RCC 7860 (cell line): ENCODE measurements around the gene SCO2.
A peak's percentile ranks its signal among the peaks of the same experiment; 100 is the strongest.

ENCODE experiments used
- DNase-seq: peaks from one replicate; pipeline ENCODE4 v3.0.0-alpha.2; 2015; ENCODE audit warnings: low spot score
- FAIRE-seq: peaks from 2 replicates; lab custom pipeline; 2012; peaks lifted over from hg19 to GRCh38; lab: Jason Lieb, UNC

Gene SCO2

GRCh38 chr22:50482107-50483074 is 43.0 kb downstream of the SCO2 start:
- FAIRE-seq (no peak), DNase-seq (no peak)

- no peak for FAIRE-seq
- no peak for DNase-seq
Observed at GRCh38 chr22:50481440-50482106, 43.8 kb downstream of the SCO2 start, which contains the start of gene ADM2. Gene ADM2 (plus strand): TSS chr22:50481543. CDS start chr22:50481848, 305 bp downstream.

DNA sequence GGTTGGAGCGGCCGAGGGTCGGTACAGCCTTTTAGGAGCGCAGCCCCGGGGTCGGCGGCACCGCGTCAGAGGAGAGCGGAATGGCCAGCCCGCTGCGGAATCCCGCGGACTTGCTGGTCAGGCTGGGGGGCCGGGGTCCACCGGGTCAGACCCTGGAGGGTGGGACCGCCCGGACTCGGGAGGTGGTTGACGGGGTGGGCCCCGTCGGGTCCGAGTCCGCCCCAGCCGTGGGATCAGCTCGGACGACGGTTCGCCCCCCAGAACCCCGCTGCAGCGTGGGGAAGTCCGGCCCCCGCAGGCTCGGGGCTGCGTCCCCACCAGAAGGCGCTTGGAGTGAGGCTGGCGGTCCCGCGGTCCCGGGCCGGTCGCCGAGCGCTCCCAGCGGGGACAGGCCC is 44.4 kb downstream of the SCO2 start:
- FAIRE-seq (no peak), DNase-seq (no peak)

DNA sequence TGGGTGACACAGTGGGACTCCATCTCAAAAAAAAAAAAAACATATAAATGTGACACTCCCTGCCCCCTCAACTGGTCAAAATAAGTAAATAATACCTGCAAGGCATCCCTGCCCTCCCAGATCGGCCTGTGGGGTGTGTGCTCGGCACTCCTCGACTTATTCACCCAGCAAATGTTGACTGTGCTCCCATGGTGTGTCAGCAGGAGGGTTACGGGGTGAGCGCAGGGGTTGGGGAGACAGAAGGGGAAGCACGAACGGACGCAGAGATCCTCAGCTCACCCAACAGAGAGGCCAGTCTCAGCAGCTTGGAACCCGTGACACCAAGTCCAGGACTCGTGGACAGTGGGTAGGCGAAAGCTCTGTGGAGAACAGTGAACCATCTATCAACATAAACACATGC is 45.7 kb downstream of the SCO2 start:
- no peak for FAIRE-seq
- no peak for DNase-seq

GRCh38 chr22:50477923-50478322 is 47.5 kb downstream of the SCO2 start:
- FAIRE-seq: no peak
- DNase-seq: no peak

DNA sequence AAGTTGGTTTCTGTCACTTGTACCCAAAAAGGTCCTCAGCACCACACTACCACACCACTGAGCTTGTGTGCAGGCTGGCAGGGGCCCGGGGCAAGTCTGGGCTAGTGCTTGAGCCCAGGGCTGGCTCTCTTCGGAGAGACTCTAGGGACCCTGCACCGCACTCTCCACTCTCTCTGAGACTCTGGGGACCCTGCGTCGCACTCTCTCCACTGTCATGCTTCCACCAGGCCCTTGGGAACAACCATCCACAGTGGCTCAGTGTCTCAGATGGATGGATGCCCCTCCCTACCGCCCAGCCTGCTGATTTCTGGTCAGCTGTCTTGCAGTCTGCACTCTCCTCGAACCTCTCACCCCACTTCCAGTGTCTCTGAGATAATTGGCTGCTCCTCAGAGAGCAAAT is 48.5 kb downstream of the SCO2 start:
- DNase-seq (no peak), FAIRE-seq (no peak)

DNA sequence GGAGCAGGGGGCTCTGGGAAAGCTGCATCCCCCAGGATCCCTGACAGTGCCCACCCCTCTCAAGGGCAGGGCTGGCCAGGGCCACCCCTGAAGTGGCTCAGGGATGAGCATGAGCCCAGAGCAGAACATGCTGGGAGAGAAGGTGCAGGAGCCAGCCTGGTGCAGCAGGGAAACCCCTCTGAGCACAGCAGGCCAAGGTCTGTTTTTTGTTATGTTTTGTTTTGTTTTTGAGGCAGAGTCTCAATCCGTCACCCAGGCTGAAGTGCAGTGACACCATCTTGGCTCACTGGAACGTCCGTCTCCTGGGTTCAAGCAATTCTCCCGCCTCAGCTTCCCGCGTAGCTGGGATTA is 49.8 kb downstream of the SCO2 start:
- no peak for FAIRE-seq
- DNase-seq: no peak

DNA sequence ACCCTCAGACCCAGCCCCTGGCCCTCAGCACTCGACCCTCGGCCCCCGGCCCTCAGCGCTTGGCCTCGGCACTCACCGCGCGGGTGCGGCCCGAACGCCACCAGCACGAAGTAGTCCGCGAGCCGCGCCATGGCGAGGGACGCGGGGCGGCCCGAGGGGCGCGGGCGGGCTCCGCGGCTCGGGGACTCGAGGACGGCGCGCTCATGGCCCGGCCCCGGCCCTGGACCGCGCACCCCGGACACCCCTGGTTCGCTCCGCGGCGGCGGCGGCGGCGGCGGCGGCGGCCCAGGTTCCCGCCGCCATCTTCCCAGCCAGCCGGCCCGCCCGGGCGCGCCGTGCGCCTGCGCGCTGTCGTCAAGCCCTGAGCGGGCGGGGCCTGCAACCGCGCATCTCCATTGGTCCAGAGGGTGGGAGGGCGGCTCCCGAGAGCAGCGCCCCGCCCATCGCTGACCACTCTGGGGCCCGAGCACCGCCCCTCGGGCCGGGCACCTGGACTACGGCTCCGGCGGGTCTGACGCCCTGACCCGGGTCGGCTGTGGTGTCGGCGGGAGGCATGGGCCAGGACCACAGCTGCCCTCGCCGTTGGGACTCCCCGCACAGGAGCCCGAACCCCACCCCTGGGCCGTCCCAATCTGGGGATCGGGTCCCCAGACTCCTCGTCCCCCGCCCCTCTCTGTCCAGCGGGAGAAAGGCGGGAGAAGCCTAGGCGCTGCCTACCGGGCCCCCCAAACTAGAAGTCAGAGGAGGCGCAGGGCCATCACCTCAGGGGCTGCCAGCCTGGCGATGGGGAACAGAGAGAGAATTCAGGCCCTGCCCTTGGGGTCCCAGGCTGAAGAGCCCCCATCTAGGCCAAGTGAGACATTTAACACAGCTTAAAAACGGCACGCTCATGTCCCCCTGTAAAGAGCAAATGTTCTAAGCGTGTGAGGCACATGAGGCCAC is 50.4 kb downstream of the SCO2 start, which contains the start of gene SBF1:
Gene SBF1, minus strand, starts transcription at position 326 of the 942 bp plus-strand sequence. Its CDS starts 195 bp downstream, at position 131.
- DNase-seq: peak; percentile 76
- FAIRE-seq: no peak

DNA sequence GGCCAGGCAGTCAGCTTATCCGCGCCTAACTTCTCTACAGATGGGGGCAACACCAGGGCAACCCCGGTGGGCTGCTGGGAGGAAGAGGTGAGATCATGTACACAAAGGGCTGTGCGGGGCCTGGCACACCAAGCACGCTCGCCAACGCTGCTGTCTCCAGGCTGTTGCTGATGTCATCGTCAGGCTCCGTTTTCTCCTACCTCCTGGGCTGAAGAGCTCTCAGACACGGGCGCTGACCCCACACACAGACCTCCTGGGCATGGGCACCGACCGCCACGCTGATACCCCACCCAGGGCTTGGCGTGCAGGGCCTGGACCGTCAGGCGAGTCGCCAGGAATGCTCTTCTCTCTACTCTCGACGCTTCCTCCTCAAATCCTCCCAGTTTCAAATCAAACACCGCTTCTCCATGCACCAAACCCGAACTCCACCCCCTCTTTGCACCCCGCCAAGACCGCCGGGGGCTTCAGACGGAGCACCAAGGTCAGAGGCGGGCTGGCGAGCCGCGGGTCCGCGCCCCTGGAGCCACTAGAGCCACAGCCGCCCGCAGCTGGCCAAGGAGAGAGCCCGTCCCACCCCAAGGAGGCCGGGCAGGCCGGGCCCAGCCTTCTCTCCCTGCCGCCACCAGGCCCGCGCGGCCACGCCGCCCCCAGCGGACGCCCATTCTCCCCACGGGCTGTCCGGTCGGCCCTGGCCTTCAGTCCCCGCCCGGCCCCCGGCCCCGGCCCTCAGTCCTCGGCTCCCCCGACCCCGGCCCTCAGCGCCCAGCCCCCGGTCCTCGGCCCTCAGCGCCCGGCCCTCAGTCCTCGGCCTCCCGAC is 51.3 kb downstream of the SCO2 start:
- DNase-seq (peak; percentile 8), FAIRE-seq (no peak)
